GM12873 (cell line): Measurements from ENCODE around the gene PDGFB.

Experiments
- TF ChIP-seq, protein P1 (sequence below): IDR thresholded peaks from 2 replicates; pipeline ENCODE4 v1.5.1; 2012; ENCODE audit warnings: low read depth, mild to moderate bottlenecking, moderate library complexity, low read length, control low read depth; ENCODE audit not compliant: insufficient read depth; ENCODE audit errors: missing control alignments

PDGFB gene

DNA sequence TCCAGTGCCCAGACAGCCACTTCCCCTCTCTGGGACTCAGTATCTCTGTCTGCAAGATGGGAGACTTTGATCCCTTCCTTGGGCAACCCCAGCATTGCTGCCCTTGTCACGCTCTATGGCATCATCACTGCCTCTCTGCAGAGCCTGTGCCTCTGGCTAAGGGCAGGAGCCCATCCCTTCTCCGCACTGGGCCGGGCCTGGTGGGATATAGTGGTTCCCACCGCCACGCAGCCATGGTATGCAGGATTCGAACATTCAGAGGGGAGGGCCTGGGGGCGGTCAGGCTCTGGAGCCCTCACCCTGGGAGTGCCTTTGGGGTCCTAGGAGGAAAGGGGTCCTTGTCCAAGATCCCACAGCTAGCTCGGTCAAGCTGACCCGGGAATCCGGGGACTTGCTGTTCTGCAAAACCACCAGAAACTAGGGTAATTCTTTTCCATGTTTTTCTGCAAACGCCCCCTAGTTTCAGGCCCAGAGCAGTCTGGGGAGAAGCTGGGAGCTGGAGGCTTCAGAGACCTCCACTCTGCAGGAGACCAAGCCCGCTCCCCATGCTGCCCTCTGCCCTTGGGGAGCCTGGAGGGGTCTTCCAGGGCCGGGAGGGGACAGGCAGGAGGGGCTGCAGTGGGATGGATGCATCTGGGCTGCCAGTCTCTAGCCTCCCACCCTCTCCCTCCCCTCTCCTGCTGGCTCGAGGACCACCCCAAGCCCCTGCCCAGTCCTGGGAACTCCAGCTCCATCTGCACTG, 67.9 kb downstream of the PDGFB start:
- TF ChIP-seq, protein P1, sequence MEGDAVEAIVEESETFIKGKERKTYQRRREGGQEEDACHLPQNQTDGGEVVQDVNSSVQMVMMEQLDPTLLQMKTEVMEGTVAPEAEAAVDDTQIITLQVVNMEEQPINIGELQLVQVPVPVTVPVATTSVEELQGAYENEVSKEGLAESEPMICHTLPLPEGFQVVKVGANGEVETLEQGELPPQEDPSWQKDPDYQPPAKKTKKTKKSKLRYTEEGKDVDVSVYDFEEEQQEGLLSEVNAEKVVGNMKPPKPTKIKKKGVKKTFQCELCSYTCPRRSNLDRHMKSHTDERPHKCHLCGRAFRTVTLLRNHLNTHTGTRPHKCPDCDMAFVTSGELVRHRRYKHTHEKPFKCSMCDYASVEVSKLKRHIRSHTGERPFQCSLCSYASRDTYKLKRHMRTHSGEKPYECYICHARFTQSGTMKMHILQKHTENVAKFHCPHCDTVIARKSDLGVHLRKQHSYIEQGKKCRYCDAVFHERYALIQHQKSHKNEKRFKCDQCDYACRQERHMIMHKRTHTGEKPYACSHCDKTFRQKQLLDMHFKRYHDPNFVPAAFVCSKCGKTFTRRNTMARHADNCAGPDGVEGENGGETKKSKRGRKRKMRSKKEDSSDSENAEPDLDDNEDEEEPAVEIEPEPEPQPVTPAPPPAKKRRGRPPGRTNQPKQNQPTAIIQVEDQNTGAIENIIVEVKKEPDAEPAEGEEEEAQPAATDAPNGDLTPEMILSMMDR = no peak

GRCh38 chr22:39176143-39176713, 68.6 kb downstream of the PDGFB start:
- TF ChIP-seq, protein P1 = no peak

DNA sequence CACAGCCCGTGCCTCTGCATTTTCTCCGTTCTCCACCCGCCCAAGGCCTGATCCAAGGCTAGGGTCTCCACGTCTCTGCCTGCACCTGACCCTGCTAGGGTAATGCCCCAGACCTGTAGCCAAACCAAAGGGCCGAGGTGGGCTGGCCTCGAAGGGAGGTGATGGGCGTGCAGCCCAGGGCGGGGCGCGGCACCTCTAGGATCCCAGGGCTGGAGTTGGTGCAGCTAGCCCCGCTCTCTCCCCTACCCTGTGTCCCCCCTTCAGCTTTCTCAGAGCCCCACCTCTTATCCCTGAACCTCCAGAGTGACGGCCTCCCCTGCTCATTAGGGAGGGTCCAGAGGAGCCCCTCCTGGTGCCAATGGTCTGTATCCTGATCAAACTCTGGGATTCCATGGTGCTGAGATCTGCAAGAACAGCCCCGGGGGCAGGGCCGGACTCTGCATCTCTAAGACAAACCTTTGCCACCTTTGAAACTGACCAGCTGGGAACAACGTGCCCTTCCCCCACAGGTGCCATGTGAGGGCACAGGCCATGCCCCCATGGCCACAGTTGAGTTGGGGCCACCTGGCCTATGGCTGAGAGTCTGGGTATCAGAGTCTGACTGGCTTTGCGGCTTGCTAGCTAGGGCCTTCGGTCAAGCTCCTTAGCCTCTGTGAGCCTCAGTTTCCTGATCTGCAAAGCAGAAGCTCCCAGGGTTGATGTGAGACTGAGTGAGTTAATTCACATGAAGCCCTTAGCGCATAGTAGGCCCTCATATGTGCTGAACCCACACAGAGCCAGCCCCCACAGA, 69.2 kb downstream of the PDGFB start:
- TF ChIP-seq, protein P1 = no peak

DNA sequence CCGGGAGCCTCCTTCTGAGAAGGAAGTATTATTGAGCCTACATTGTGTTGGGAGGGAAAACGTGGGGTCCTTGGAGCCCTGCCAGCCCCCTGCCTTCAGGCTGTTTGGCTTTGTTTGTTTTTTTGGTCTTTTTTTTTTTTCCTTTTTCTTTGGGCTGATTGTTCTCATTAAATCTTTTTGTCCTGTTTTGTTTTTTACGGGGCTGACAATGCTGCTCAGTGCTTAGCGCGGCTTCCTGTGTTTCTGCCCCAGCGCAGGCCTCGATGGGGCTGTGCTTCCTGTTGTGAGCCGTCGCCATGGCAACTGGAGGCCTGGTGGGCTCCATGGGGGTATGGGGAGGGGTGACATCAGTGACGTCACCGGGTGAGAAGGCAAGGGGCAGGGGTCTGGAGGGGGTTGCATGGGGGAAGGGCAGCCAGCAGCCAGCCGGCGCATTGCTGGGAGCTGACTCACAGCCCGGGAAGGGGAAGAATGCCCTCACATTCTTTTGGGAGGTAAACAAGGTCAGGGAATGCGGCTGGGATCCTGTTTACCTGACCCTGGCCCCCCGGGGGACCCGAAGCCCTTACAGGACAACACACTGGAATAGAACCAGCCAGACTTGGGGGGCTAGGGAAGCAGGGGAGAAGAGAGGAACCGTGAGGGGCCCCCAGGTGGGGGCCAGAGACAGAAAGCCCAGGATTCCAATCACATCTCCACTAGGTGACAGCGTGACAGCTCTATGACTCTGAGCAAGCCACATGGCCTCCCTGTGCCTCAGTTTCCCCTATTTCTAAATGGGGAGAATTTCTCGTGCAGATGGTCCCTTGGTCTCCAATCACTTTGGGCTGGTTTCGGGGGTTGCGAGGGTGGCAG, 70.1 kb downstream of the PDGFB start:
- TF ChIP-seq, protein P1 = no peak

DNA sequence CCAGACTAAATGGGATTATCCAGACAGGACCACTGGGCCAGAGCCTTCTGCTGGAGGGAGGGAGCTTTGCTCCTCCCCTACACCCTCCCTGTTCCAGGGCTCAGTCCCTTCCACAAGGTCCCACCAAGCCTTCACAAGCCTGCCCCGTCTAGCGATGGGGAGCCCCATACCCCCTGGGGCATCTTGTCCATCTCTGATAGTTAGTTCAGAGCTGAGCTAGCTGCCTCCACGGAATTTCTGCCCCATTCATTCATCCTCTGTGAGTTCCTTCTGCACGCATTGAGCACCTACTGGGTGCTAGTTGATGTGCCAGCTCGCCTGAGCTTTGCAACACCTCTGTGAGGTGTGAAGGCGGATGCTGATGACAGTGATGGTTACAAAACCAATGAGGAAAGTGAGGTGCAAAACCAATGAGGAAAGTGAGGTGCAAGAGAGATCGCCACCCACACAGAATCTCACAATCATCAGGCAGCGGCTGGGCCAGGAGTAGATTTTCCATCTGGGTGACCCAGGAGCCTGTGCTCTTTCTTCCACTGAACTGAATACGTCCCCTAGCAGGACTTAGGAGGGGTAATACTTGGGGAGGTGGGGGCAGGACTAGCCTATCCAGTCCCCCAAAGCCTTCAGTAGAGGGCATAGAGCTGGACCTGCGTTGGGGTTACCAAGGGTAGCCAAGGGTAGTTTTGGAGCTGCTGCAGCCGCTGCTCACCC, 70.8 kb downstream of the PDGFB start:
- TF ChIP-seq, protein P1 = no peak
